HCT116 (cell line): Measurements from ENCODE around the gene GNAI1. TPM values are rescaled to one million over a fixed set of nuclear protein-coding genes. Genes with fewer than 3 reads are reported as not detected.

ENCODE experiments used
- ATAC-seq: fragments of 200-7000 bp; cut with Tn5 transposase; 2 replicates; pipeline ENCODE4 v1.9.1; 2020; ENCODE audit warnings: mild to moderate bottlenecking, moderate library complexity
- BruUV-seq: library from RNA; stranded (reverse); fragments of 400-500 nt; replicated peaks from 2 replicates; lab custom pipeline; 2021; lab: Mats Ljungman, UMichigan
- CTCF ChIA-PET: fragments of 300-600 bp; sonication (Branson Sonifier 250); formaldehyde crosslinking; loops from one replicate; lab custom pipeline; 2021; ENCODE audit warnings: antibody characterized with exemption; lab: Charles Lee
- POLR2A ChIA-PET: fragments of 300-600, 350-600 bp; sonication (Branson Sonifier 250); formaldehyde crosslinking; loops from one replicate; lab custom pipeline; 2021; ENCODE audit warnings: antibody characterized with exemption; lab: Charles Lee
- RAD21 ChIA-PET, 2 experiments: fragments of 300-600 bp; sonication (Branson Sonifier 250); formaldehyde crosslinking; loops; one replicate each; lab custom pipeline; 2023; ENCODE audit warnings: low total read pairs in 2 of 2; ENCODE audit not compliant: uncharacterized antibody in 2 of 2, unreplicated experiment in 2 of 2, low non-redundant PET in 1 of 2; lab: Charles Lee
- DNase-seq: peaks from one replicate; pipeline ENCODE4 v3.0.0-alpha.2; 2010; ENCODE audit warnings: low read depth, low spot score
- H2AFZ ChIP-seq: fragments of 200-600 bp; shearing (Covaris generic), sonication (generic); 2 replicates; pipeline ENCODE4 v1.6.1; 2017; ENCODE audit warnings: low read depth, mixed run types, mixed read lengths, antibody characterized with exemption, low read length; ENCODE audit not compliant: poor library complexity, severe bottlenecking
- H3K27ac ChIP-seq: 2 replicates; pipeline ENCODE4 v1.5.1; 2012; ENCODE audit warnings: low read depth, low read length
- H3K27me3 ChIP-seq: fragments of 200-600 bp; sonication (generic); 2 replicates; pipeline ENCODE4 v1.6.1; 2016; ENCODE audit warnings: mixed run types, low read length, mixed read lengths; ENCODE audit not compliant: insufficient read depth
- H3K36me3 ChIP-seq, 2 experiments: fragments of 200-500 bp in 1 of 2; fragments of 200-600 bp in 1 of 2; sonication (Bioruptor generic) in 1 of 2; sonication (generic) in 1 of 2; 2 replicates each; pipeline versions ENCODE4 v1.5.1 to v1.6.1; 2014 to 2016; ENCODE audit warnings: low read length in 2 of 2, inconsistent platforms in 1 of 2, mixed read lengths in 1 of 2, mixed run types in 1 of 2; ENCODE audit not compliant: insufficient read depth in 2 of 2, control insufficient read depth in 1 of 2
- H3K4me1 ChIP-seq, 2 experiments: fragments of 200-600 bp in 1 of 2; sonication (generic) in 1 of 2; 2 replicates each; pipeline versions ENCODE4 v1.5.1 to v1.6.1; 2012 to 2017; ENCODE audit warnings: low read length in 2 of 2, inconsistent platforms in 1 of 2, mild to moderate bottlenecking in 1 of 2, mixed read lengths in 1 of 2, mixed run types in 1 of 2, moderate library complexity in 1 of 2; ENCODE audit not compliant: insufficient read depth in 2 of 2, control insufficient read depth in 1 of 2
- H3K4me2 ChIP-seq: fragments of 200-600 bp; sonication (generic); 2 replicates; pipeline ENCODE4 v1.6.1; 2017; ENCODE audit warnings: mixed run types, low read length, mixed read lengths
- H3K4me3 ChIP-seq, 2 experiments: fragments of 200-600 bp in 1 of 2; sonication (generic) in 1 of 2; replicated peaks in 1 of 2; 2 replicates each; pipeline ENCODE4 v1.5.1; 2011 to 2016; ENCODE audit warnings: low read length in 2 of 2, control low read depth in 1 of 2, low read depth in 1 of 2, mild to moderate bottlenecking in 1 of 2, mixed read lengths in 1 of 2, mixed run types in 1 of 2
- H3K79me2 ChIP-seq: fragments of 200-600 bp; sonication (generic); 2 replicates; pipeline ENCODE4 v1.6.1; 2017; ENCODE audit warnings: mild to moderate bottlenecking, mixed run types, low read length, moderate library complexity, mixed read lengths; ENCODE audit not compliant: insufficient read depth
- H3K9ac ChIP-seq: fragments of 200-600 bp; sonication (generic); 2 replicates; pipeline ENCODE4 v1.6.1; 2016; ENCODE audit warnings: low read length, mixed read lengths
- H3K9me2 ChIP-seq: fragments of 200-600 bp; sonication (generic), shearing (Covaris generic); 2 replicates; pipeline ENCODE4 v1.6.1; 2017; ENCODE audit warnings: mixed run types, mild to moderate bottlenecking, moderate library complexity; ENCODE audit not compliant: insufficient read depth
- H3K9me3 ChIP-seq, 2 experiments: fragments of 200-500 bp in 1 of 2; fragments of 200-600 bp in 1 of 2; sonication (Bioruptor generic) in 1 of 2; sonication (generic) in 1 of 2; 2 replicates each; pipeline ENCODE4 v1.6.1; 2014 to 2017; ENCODE audit warnings: low read length in 2 of 2, mixed read lengths in 2 of 2, inconsistent platforms in 1 of 2, low read depth in 1 of 2, mild to moderate bottlenecking in 1 of 2, mixed run types in 1 of 2, moderate library complexity in 1 of 2; ENCODE audit not compliant: control insufficient read depth in 1 of 2, insufficient read depth in 1 of 2
- H4K20me1 ChIP-seq: fragments of 200-600 bp; sonication (generic), shearing (Covaris generic); 2 replicates; pipeline ENCODE4 v1.6.1; 2017; ENCODE audit warnings: mixed run types, mild to moderate bottlenecking, moderate library complexity; ENCODE audit not compliant: insufficient read depth
- CBX3 ChIP-seq: IDR thresholded peaks from 2 replicates; pipeline ENCODE4 v1.6.1; 2012; ENCODE audit warnings: low read depth
- FOSL1 ChIP-seq: IDR thresholded peaks from 2 replicates; pipeline ENCODE4 v1.6.1; 2012; ENCODE audit warnings: low read depth
- JUND ChIP-seq: IDR thresholded peaks from 2 replicates; pipeline ENCODE4 v1.6.1; 2012
- POLR2AphosphoS5 ChIP-seq: IDR thresholded peaks from 2 replicates; pipeline ENCODE4 v1.6.1; 2011; ENCODE audit warnings: mild to moderate bottlenecking, low read depth, low read length, moderate library complexity
- RAD21 ChIP-seq: IDR thresholded peaks from 2 replicates; pipeline ENCODE4 v1.6.1; 2012; ENCODE audit warnings: low read depth, mild to moderate bottlenecking
- REST ChIP-seq: IDR thresholded peaks from 2 replicates; pipeline ENCODE4 v1.6.1; 2012; ENCODE audit warnings: low read depth
- SP1 ChIP-seq: IDR thresholded peaks from 2 replicates; pipeline ENCODE4 v1.6.1; 2012; ENCODE audit warnings: low read depth
- ZFX ChIP-seq: fragments of 450-650 bp; IDR thresholded peaks from 2 replicates; pipeline ENCODE4 v1.6.1; 2017
- intact Hi-C: fragments of 100-400 bp; cut with micrococcal nuclease; formaldehyde crosslinking; loops from 2 replicates; pipeline ENCODE4 v1.10.0; 2022
- total RNA-seq: library from RNA; stranded (reverse); gene quantifications from one replicate; pipeline ENCODE4 v1.2.1, GENCODE V29; 2021; ENCODE audit not compliant: unreplicated experiment
- TF ChIP-seq, protein P1 (sequence below): IDR thresholded peaks from 2 replicates; pipeline ENCODE4 v1.6.1; 2012

The GNAI1 gene
- total RNA-seq, 1 experiment from 2014 or later, result 148 TPM

GRCh38 chr7:80150611-80151273 lies 16.1 kb downstream of the GNAI1 start:
- H3K9ac ChIP-seq, result peak overlapping the region; percentile 12; the same call in 1 of the 2 replicates
- H3K4me1 ChIP-seq, result peaks cover 88 to 98% of the 10 kb centered on the region in 2 experiments
- no peak overlapping the region for H3K4me3 ChIP-seq
- no peaks in the 10 kb centered on the region for H3K36me3 ChIP-seq
- TF ChIP-seq, protein P1, sequence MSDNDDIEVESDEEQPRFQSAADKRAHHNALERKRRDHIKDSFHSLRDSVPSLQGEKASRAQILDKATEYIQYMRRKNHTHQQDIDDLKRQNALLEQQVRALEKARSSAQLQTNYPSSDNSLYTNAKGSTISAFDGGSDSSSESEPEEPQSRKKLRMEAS, result no peak
- TF ChIP-seq CBX3, result 0 out of 2 replicates have a peak, but pooled peaks have one; percentile 1
- no peaks in the 10 kb centered on the region for H3K9me2 ChIP-seq
- DNase-seq (no peak), ATAC-seq (peak; percentile 65)
- intact Hi-C loops, result no loop called here
- H3K27ac ChIP-seq, result peak overlapping the region; percentile 63
- peaks cover 58% of the 10 kb centered on the region; the same call in 1 of the 2 replicates for H4K20me1 ChIP-seq
- no TSS peak for BruUV-seq
- POLR2A ChIA-PET, result no interaction called here
- H3K27me3 ChIP-seq, result no peaks in the 10 kb centered on the region
- RAD21 ChIA-PET, result no interaction called here
- no peak overlapping the region for H2AFZ ChIP-seq
- peaks cover 100% of the 10 kb centered on the region for H3K79me2 ChIP-seq
- H3K9me3 ChIP-seq, result no peaks in the 10 kb centered on the region
- CTCF ChIA-PET, result no interaction called here
- H3K4me2 ChIP-seq, result peak overlapping the region; percentile 44

- H2AFZ ChIP-seq, result no peak overlapping the region
- no peaks in the 10 kb centered on the region for H3K36me3 ChIP-seq
- POLR2A ChIA-PET, result no interaction called here
- CTCF ChIA-PET, result no interaction called here
- intact Hi-C loops, result no loop called here
- H4K20me1 ChIP-seq, result peaks cover 56% of the 10 kb centered on the region; the same call in 1 of the 2 replicates
- H3K27me3 ChIP-seq, result no peaks in the 10 kb centered on the region
- H3K4me3 ChIP-seq, result no peak overlapping the region
- H3K9ac ChIP-seq, result peak overlapping the region; percentile 12; the same call in 1 of the 2 replicates
- ATAC-seq, result peak; percentile 46; the same call in 1 of the 2 replicates
- no peaks in the 10 kb centered on the region for H3K9me2 ChIP-seq
- BruUV-seq, result no TSS peak
- TF ChIP-seq ZFX (no peak), JUND (no peak; the same call in 1 of the 2 replicates), REST (no peak), SP1 (peak; percentile 27; the same call in 1 of the 2 replicates), RAD21 (no peak), POLR2AphosphoS5 (no peak), FOSL1 (peak; percentile 35; the same call in 1 of the 2 replicates)
- H3K79me2 ChIP-seq, result peaks cover 100% of the 10 kb centered on the region
- peak overlapping the region; percentile 44 for H3K4me2 ChIP-seq
- H3K9me3 ChIP-seq, result no peaks in the 10 kb centered on the region
- no peak for DNase-seq
- peaks cover 87 to 98% of the 10 kb centered on the region in 2 experiments for H3K4me1 ChIP-seq
- H3K27ac ChIP-seq, result peak overlapping the region; percentile 63
- RAD21 ChIA-PET, result no interaction called here
These were observed 16.6 kb downstream of the GNAI1 start for GRCh38 chr7:80151274-80151665.
